Cardiac fibroblast (primary cell): ENCODE data around the gene LDLRAD3.

Experiments
- DNase-seq, 2 donors: peaks; one replicate each; pipeline versions ENCODE4 v3.0.0 to v3.0.0-alpha.2; 2010; ENCODE audit warnings: low read depth in 2 of 2
- H3K4me3 ChIP-seq, 2 donors: replicated peaks in 1 of 2; 1 replicate in 1 of 2; 2 replicates in 1 of 2; pipeline ENCODE4 v1.5.1; 2011; ENCODE audit warnings: low read depth in 2 of 2, low read length in 2 of 2, mild to moderate bottlenecking in 2 of 2, moderate library complexity in 1 of 2
- TF ChIP-seq, protein P1 (sequence below): IDR thresholded peaks from one replicate; pipeline ENCODE4 v1.5.1; 2011; ENCODE audit warnings: low read depth, mild to moderate bottlenecking, low read length, inconsistent platforms

LDLRAD3 gene

DNA sequence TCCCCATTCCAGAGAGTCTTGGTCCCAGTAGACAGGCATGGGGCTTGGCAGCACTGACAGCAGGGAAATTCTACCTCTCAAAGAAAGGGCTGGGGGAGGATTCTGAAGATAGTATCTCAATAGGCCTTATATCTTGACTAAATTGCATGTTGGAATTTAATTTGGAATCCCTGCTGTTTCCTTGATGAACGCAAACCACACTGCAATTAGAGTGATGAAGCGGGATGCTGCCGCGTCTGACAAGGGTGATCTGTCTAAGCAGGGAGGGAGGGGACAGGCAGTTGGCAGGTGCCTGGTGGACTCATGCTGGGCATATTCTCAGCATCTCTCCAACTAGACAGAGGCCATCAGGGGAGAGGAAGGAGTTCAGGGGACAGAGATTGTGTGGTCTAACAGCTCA, 296.9 kb downstream of the LDLRAD3 start:
- TF ChIP-seq, protein P1, sequence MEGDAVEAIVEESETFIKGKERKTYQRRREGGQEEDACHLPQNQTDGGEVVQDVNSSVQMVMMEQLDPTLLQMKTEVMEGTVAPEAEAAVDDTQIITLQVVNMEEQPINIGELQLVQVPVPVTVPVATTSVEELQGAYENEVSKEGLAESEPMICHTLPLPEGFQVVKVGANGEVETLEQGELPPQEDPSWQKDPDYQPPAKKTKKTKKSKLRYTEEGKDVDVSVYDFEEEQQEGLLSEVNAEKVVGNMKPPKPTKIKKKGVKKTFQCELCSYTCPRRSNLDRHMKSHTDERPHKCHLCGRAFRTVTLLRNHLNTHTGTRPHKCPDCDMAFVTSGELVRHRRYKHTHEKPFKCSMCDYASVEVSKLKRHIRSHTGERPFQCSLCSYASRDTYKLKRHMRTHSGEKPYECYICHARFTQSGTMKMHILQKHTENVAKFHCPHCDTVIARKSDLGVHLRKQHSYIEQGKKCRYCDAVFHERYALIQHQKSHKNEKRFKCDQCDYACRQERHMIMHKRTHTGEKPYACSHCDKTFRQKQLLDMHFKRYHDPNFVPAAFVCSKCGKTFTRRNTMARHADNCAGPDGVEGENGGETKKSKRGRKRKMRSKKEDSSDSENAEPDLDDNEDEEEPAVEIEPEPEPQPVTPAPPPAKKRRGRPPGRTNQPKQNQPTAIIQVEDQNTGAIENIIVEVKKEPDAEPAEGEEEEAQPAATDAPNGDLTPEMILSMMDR, result no peak
- no peak overlapping the region for H3K4me3 ChIP-seq
- no peak for DNase-seq

DNA sequence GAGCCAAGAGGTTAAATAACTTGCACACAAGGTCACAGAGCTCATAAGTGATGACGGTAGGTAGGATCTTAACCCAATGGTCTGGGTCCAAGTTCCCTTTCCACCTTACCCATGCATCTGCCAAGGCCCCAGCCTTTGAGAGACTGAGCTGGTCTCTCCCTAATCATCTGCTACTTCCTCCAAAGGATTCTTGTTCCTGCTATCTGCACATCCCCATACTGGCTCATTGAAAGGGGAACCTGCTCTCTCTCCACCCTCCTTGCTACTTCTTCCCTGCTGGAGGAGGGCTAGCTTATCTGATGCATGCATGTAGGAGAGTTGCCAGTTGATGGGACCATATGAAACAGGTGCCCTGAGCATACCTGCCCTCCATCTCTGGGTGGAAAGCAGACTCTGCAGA, 297.6 kb downstream of the LDLRAD3 start:
- H3K4me3 ChIP-seq, result no peak overlapping the region
- DNase-seq, result no peak
- TF ChIP-seq, protein P1, result no peak

DNA sequence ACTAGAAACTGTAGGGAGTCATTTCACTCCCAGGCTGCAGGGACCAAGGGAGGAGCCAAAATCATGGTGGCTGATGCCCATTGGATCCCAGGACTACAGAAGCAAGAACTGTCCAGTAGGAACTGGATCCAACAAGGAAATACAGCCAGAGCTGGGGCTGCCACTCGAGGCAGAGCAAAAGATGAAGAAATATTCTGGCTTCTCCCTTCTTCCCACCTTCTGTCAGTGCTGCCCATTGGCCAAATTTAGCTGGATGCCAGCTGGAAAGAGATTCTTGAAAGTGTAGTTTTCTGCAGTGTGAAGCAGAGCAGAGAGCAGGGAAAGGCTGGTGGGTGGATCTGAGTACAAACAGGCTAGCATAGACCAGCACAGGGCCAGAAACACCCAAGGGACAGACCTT, 299.8 kb downstream of the LDLRAD3 start:
- no peak overlapping the region for H3K4me3 ChIP-seq
- TF ChIP-seq, protein P1, result no peak
- DNase-seq, result peak in 1 of 2 donors; percentile 26

DNA sequence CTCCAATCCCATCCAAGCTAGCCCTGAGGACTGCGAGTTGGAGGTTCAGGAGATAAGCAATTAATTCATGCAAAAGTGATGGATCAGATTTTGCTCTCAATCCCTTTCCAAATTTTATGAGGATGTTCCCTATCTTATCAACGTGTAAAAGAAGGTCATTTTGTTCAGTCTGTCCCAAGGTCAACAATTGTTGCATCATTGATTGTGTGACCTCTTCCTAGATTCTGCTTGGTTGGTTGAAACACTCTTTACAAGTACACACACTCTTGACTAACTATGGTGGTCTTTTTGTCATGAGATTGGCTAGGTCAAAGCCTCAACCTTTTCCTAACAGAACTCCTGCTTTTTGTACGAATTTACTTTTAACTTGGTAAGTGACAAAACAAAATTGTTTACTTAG, 303.6 kb downstream of the LDLRAD3 start:
- TF ChIP-seq, protein P1, result no peak
- no peak overlapping the region for H3K4me3 ChIP-seq
- no peak for DNase-seq

DNA sequence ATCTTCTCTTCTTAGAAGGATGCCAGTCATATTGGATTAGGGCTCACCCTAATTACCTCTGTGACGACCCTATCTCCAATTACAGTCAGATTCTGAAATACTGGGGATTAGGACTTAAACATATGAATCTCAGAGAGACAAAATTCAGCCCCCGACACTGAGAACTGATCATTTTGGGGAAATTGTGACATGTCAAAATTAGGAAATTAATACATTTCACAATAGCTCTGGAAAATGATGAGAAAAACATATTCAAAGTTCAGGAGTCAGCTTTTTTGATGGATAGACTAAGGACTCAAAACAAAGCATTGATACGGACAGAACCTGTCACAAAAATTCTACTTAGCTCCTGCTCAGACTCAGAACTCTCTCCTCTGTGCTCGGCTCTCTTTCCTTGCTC, 304.6 kb downstream of the LDLRAD3 start:
- H3K4me3 ChIP-seq, result no peak overlapping the region
- DNase-seq, result no peak
- TF ChIP-seq, protein P1, result no peak

DNA sequence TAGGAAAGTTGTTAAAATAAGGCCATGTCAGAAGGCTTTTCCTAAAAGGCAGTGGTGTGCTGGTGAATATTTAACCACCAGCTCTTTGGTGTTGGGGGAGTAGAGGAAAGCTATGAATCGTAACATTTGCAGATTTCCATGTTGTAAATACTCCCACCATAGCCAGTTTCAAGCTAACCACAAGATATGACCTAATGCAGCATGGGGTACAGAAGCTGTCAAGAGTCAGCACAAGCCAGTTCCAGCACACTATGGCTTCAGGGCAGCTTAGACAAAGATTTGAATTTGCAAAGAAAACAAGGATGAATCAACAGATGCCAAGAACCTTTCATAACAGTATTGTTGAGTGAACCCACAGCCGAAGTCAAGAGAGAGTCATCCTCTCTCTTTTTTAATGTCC, 305.4 kb downstream of the LDLRAD3 start:
- peak; percentile 87 for DNase-seq
- no peak overlapping the region for H3K4me3 ChIP-seq
- TF ChIP-seq, protein P1, result no peak

DNA sequence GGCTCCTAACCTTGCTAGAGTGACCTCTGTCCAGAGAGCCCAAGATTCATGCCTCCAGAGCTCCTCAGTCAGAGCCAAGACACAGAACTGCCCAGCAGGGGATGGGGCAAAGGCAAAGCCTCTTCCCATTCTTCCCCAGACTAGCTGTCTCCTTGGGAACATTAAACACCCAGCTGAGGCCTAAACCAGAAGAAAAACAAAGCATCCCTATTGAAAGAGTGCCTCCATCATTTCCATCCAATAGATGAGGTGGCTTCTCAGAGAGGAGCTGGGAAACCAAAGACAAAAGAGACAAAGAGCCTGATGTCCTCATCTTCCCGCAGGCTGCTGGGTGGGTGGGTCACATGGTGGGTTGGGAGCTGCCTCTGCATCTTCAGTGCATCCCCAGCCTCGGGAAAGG, 308.0 kb downstream of the LDLRAD3 start:
- no peak overlapping the region for H3K4me3 ChIP-seq
- TF ChIP-seq, protein P1, result no peak
- no peak for DNase-seq
